H9 (cell line): ENCODE data around the gene LAMA3. TPM values are rescaled to one million over a fixed set of nuclear protein-coding genes. Genes with fewer than 3 reads are reported as not detected.

Experiments
- DNase-seq: peaks from one replicate; pipeline ENCODE4 v3.0.0-alpha.2; 2017
- H2AFZ ChIP-seq: one replicate; pipeline ENCODE4 v1.6.1; 2013; ENCODE audit warnings: mild to moderate bottlenecking, low read length, control low read depth, moderate library complexity
- H2AK5ac ChIP-seq: 2 replicates; pipeline ENCODE4 v1.6.1; 2013; ENCODE audit warnings: low read length, control low read depth, mixed read lengths; ENCODE audit not compliant: insufficient read length
- H2BK120ac ChIP-seq: one replicate; pipeline ENCODE4 v1.6.1; 2013; ENCODE audit warnings: low read depth, mild to moderate bottlenecking, low read length, control low read depth, inconsistent platforms; ENCODE audit not compliant: poor library complexity, severe bottlenecking
- H2BK12ac ChIP-seq: 2 replicates; pipeline ENCODE4 v1.6.1; 2013; ENCODE audit warnings: low read length, control low read depth, mixed read lengths, low read depth; ENCODE audit not compliant: insufficient read length
- H2BK15ac ChIP-seq: 2 replicates; pipeline ENCODE4 v1.6.1; 2013; ENCODE audit warnings: low read depth, low read length, control low read depth
- H2BK20ac ChIP-seq: one replicate; pipeline ENCODE4 v1.6.1; 2013; ENCODE audit warnings: low read depth, mild to moderate bottlenecking, low read length, control low read depth, inconsistent platforms; ENCODE audit not compliant: poor library complexity, severe bottlenecking
- H2BK5ac ChIP-seq: 2 replicates; pipeline ENCODE4 v1.6.1; 2013; ENCODE audit warnings: low read length, control low read depth, mixed read lengths; ENCODE audit not compliant: insufficient read length
- H3K14ac ChIP-seq: 2 replicates; pipeline ENCODE4 v1.6.1; 2013; ENCODE audit warnings: low read length, control low read depth; ENCODE audit not compliant: insufficient read depth
- H3K18ac ChIP-seq: 2 replicates; pipeline ENCODE4 v1.6.1; 2013; ENCODE audit warnings: low read depth, mild to moderate bottlenecking, mixed read lengths, low read length, control low read depth; ENCODE audit not compliant: insufficient read length
- H3K23ac ChIP-seq: 2 replicates; pipeline ENCODE4 v1.6.1; 2013; ENCODE audit warnings: low read length, control low read depth, mixed read lengths, low read depth; ENCODE audit not compliant: insufficient read length
- H3K23me2 ChIP-seq: 2 replicates; pipeline ENCODE4 v1.6.1; 2013; ENCODE audit warnings: low read depth, mild to moderate bottlenecking, mixed read lengths, low read length, control low read depth; ENCODE audit not compliant: insufficient read length, poor library complexity, severe bottlenecking
- H3K27ac ChIP-seq: 2 replicates; pipeline ENCODE4 v1.5.1; 2013; ENCODE audit warnings: low read length, control low read depth, mixed read lengths, low read depth; ENCODE audit not compliant: insufficient read length
- H3K27me3 ChIP-seq: 2 replicates; pipeline ENCODE4 v1.6.1; 2013; ENCODE audit warnings: low read length, control low read depth, inconsistent platforms; ENCODE audit not compliant: insufficient read depth
- H3K4ac ChIP-seq: 2 replicates; pipeline ENCODE4 v1.6.1; 2013; ENCODE audit warnings: low read depth, mild to moderate bottlenecking, control low read depth, inconsistent platforms, low read length, moderate library complexity
- H3K4me1 ChIP-seq: 2 replicates; pipeline ENCODE4 v1.6.1; 2013; ENCODE audit warnings: low read length, control low read depth, inconsistent platforms; ENCODE audit not compliant: insufficient read depth
- H3K4me2 ChIP-seq: 2 replicates; pipeline ENCODE4 v1.6.1; 2013; ENCODE audit warnings: low read length, control low read depth, mixed read lengths; ENCODE audit not compliant: insufficient read length, insufficient read depth
- H3K56ac ChIP-seq: 2 replicates; pipeline ENCODE4 v1.6.1; 2013; ENCODE audit warnings: low read depth, mild to moderate bottlenecking, mixed read lengths, low read length, control low read depth; ENCODE audit not compliant: insufficient read length
- H3K79me1 ChIP-seq: 2 replicates; pipeline ENCODE4 v1.6.1; 2013; ENCODE audit warnings: low read depth, mild to moderate bottlenecking, moderate library complexity, low read length, control low read depth, inconsistent platforms; ENCODE audit not compliant: insufficient read depth, poor library complexity, severe bottlenecking
- H3K79me2 ChIP-seq: 2 replicates; pipeline ENCODE4 v1.6.1; 2013; ENCODE audit warnings: low read length, control low read depth, inconsistent platforms; ENCODE audit not compliant: insufficient read depth
- H3K9ac ChIP-seq: 2 replicates; pipeline ENCODE4 v1.6.1; 2013; ENCODE audit warnings: low read length, control low read depth, mixed read lengths; ENCODE audit not compliant: insufficient read length; ENCODE audit errors: extremely low read depth
- H3K9me3 ChIP-seq: one replicate; pipeline ENCODE4 v1.6.1; 2013; ENCODE audit warnings: low read depth, low read length, inconsistent platforms; ENCODE audit not compliant: control insufficient read depth
- H3T11ph ChIP-seq: one replicate; pipeline ENCODE4 v1.6.1; 2013; ENCODE audit warnings: mild to moderate bottlenecking, low read length, control low read depth, inconsistent platforms
- H4K20me1 ChIP-seq: one replicate; pipeline ENCODE4 v1.6.1; 2013; ENCODE audit not compliant: control insufficient read depth, insufficient read length, insufficient read depth
- H4K5ac ChIP-seq: 2 replicates; pipeline ENCODE4 v1.6.1; 2013; ENCODE audit warnings: low read depth, mild to moderate bottlenecking, mixed read lengths, low read length, control low read depth; ENCODE audit not compliant: insufficient read length
- H4K8ac ChIP-seq: replicated peaks from 2 replicates; pipeline ENCODE4 v1.6.1; 2013; ENCODE audit warnings: low read length, control low read depth, mixed read lengths, low read depth; ENCODE audit not compliant: insufficient read length
- H4K91ac ChIP-seq: 2 replicates; pipeline ENCODE4 v1.6.1; 2013; ENCODE audit warnings: low read depth, mild to moderate bottlenecking, moderate library complexity, mixed read lengths, low read length, control low read depth; ENCODE audit not compliant: insufficient read length
- H3K27ac Mint-ChIP-seq, 3 experiments: 2 replicates in 2 of 3; 3 replicates in 1 of 3; pipeline ENCODE4 v1.8.0; 2020 to 2021; ENCODE audit warnings: mixed read lengths in 3 of 3, mild to moderate bottlenecking in 1 of 3, moderate library complexity in 1 of 3
- H3K27me3 Mint-ChIP-seq: 2 replicates; pipeline ENCODE4 v1.8.0; 2021; ENCODE audit warnings: low read depth, mild to moderate bottlenecking, moderate library complexity, mixed read lengths
- H3K36me3 Mint-ChIP-seq, 3 experiments: 2 replicates in 2 of 3; 3 replicates in 1 of 3; pipeline ENCODE4 v1.8.0; 2020 to 2021; ENCODE audit warnings: low read depth in 3 of 3, mixed read lengths in 3 of 3; ENCODE audit not compliant: insufficient read depth in 1 of 3
- H3K4me1 Mint-ChIP-seq, 2 experiments: 2 replicates each; pipeline ENCODE4 v1.8.0; 2020; ENCODE audit warnings: mixed read lengths in 2 of 2
- H3K4me3 Mint-ChIP-seq, 2 experiments: 2 replicates in 1 of 2; 3 replicates in 1 of 2; pipeline ENCODE4 v1.8.0; 2020 to 2021; ENCODE audit warnings: mild to moderate bottlenecking in 2 of 2, mixed read lengths in 2 of 2, moderate library complexity in 1 of 2
- H3K9me3 Mint-ChIP-seq, 2 experiments: 2 replicates in 1 of 2; 3 replicates in 1 of 2; pipeline ENCODE4 v1.8.0; 2020; ENCODE audit warnings: mild to moderate bottlenecking in 2 of 2, mixed read lengths in 2 of 2, moderate library complexity in 1 of 2
- CTCF ChIP-seq: fragments of 200-600 bp; sonication (generic); conservative IDR thresholded peaks from 3 replicates; pipeline ENCODE4 v1.8.0; 2021; ENCODE audit warnings: antibody characterized with exemption, mild to moderate bottlenecking
- WGBS: extraction: QIAGEN DNeasy Blood & Tissue Kit; methylation state at CpG from one replicate; pipeline ENCODE4 v1.1.7; 2013; ENCODE audit warnings: missing lambda C conversion rate, low lambda C conversion rate, mixed read lengths; ENCODE audit not compliant: insufficient read length; ENCODE audit errors: extremely low coverage; 5-methylcytosine and 5-hydroxymethylcytosine counted together
- total RNA-seq: library from RNA; stranded (reverse); gene quantifications from 2 replicates; pipeline ENCODE4 v1.2.1, GENCODE V29; 2021

The LAMA3 gene
- total RNA-seq, 1 experiment from 2014 or later, result 0.33 TPM

DNA sequence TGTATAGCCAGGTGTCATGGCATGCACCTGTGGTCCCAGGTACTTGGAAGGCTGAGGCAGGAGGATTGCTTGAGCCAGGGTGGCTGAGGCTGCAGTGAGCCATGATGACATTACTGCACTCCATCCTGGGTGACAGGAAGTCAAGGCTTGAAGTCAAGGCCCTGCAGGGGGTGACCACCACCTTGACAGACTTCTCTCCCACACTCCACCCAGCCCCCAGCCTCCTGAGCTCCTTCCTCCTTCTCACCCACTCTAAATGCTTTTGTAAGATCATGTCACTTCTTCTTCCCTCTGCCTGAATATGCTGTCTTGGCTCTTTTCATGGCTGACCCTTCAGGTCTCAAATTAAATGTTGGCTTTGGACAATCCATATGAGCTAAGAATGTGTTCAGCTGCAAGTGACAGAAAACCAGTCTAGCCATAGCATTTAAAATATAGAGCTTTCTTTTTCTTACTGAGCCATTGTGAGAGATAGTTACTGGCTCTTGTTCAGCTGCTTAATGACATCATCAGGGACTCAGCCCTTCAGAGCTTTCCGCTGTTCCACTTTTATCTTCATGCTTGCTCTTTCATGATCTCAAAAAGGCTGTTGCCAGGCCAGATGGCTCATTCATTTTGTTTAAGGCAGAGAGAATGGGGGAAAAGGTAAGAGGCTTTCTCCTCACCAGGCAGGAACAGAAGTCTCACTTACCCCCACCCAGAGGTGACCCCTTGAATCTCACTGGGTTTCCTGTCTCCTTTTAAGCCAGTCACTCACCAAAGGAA lies 288.6 kb downstream of the LAMA3 start:
- no peaks in the 10 kb centered on the region for H3K27me3 ChIP-seq
- H2BK20ac ChIP-seq, result no peak overlapping the region
- no peak overlapping the region for H3K18ac ChIP-seq
- Mint-ChIP-seq H3K4me1 (peaks cover 19% of the 10 kb centered on the region in 2 experiments), H3K27me3 (no peaks in the 10 kb centered on the region; the same call in 1 of the 2 replicates), H3K36me3 (peaks cover 0 to 1% (median 0%) of the 10 kb centered on the region in 3 experiments; a peak in 1 of 7 replicates), H3K4me3 (no peak overlapping the region), H3K9me3 (no peaks in the 10 kb centered on the region), H3K27ac (no peak overlapping the region)
- no peak overlapping the region for H4K8ac ChIP-seq
- peaks cover 3% of the 10 kb centered on the region for H3K4me1 ChIP-seq
- TF ChIP-seq CTCF, result no peak
- H3K79me1 ChIP-seq, result no peaks in the 10 kb centered on the region
- no peaks in the 10 kb centered on the region for H4K20me1 ChIP-seq
- no peak overlapping the region for H3T11ph ChIP-seq
- no peak overlapping the region for H4K91ac ChIP-seq
- H3K27ac ChIP-seq, result no peak overlapping the region
- H3K14ac ChIP-seq, result no peak overlapping the region
- H3K56ac ChIP-seq, result no peak overlapping the region
- no CpG with 5 or more reads among the region's 1 CpG for WGBS
- no peak overlapping the region for H2AFZ ChIP-seq
- no peak overlapping the region for H3K9ac ChIP-seq
- H3K23me2 ChIP-seq, result no peaks in the 10 kb centered on the region
- H3K4ac ChIP-seq, result no peak overlapping the region
- no peak overlapping the region for H2BK120ac ChIP-seq
- no peak overlapping the region for H3K23ac ChIP-seq
- H3K9me3 ChIP-seq, result no peaks in the 10 kb centered on the region
- H2AK5ac ChIP-seq, result no peak overlapping the region
- no peaks in the 10 kb centered on the region for H3K79me2 ChIP-seq
- no peak for DNase-seq
- H2BK12ac ChIP-seq, result no peak overlapping the region
- no peak overlapping the region for H2BK15ac ChIP-seq
- H2BK5ac ChIP-seq, result no peak overlapping the region
- H4K5ac ChIP-seq, result no peak overlapping the region
- H3K4me2 ChIP-seq, result no peak overlapping the region
